ENCODE data around the gene DIDO1. TPM values are rescaled to one million over a fixed set of nuclear protein-coding genes. Genes with fewer than 3 reads are reported as not detected.

DIDO1 gene
- total RNA-seq, 1 donor from 2014 or later = 89.1 TPM

DNA sequence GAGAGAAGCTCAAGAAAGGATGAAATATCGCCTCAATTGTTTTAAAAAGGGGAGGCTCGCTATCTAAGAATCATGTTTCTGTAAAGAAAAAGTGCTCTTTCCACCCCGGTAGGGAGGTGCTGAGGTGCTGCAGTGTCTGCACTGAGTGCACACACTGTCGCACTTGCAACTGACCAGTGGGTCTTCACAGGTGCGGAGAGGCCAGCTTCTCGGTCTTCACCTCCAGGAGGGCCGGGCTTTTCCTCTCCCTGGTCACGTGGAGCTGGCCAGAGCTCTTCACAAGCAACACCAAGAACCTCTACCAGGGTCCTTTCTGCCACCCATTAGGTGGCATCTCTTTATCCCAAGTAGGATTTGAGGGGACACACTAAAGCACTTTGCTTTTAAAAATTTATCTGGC is 36.9 kb downstream of the DIDO1 start:
- ChIA-PET POLR2A (interaction anchor here (0.6 kb wide), 1 partner anchor 18 kb away, joined by 5 read pairs; no protein-coding TSS in a partner anchor), CTCF (no interaction called here)
- H3K9me3 Mint-ChIP-seq = no peaks in the 10 kb centered on the region
- no peaks in the 10 kb centered on the region for H3K4me1 Mint-ChIP-seq
- no peak overlapping the region for H3K27ac Mint-ChIP-seq
- TF ChIP-seq, protein P1, sequence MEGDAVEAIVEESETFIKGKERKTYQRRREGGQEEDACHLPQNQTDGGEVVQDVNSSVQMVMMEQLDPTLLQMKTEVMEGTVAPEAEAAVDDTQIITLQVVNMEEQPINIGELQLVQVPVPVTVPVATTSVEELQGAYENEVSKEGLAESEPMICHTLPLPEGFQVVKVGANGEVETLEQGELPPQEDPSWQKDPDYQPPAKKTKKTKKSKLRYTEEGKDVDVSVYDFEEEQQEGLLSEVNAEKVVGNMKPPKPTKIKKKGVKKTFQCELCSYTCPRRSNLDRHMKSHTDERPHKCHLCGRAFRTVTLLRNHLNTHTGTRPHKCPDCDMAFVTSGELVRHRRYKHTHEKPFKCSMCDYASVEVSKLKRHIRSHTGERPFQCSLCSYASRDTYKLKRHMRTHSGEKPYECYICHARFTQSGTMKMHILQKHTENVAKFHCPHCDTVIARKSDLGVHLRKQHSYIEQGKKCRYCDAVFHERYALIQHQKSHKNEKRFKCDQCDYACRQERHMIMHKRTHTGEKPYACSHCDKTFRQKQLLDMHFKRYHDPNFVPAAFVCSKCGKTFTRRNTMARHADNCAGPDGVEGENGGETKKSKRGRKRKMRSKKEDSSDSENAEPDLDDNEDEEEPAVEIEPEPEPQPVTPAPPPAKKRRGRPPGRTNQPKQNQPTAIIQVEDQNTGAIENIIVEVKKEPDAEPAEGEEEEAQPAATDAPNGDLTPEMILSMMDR (IDR thresholded peaks at IDR 0.05) = no peak
- ATAC-seq (ENCODE audit: low read depth) (no peak), DNase-seq (no peak)
- H3K4me3 Mint-ChIP-seq = no peak overlapping the region
- H3K36me3 Mint-ChIP-seq (ENCODE audit: low read depth) = peaks cover 81% of the 10 kb centered on the region
- no peaks in the 10 kb centered on the region for H3K27me3 Mint-ChIP-seq
- intact Hi-C loops (cut with micrococcal nuclease) = no loop called here

DNA sequence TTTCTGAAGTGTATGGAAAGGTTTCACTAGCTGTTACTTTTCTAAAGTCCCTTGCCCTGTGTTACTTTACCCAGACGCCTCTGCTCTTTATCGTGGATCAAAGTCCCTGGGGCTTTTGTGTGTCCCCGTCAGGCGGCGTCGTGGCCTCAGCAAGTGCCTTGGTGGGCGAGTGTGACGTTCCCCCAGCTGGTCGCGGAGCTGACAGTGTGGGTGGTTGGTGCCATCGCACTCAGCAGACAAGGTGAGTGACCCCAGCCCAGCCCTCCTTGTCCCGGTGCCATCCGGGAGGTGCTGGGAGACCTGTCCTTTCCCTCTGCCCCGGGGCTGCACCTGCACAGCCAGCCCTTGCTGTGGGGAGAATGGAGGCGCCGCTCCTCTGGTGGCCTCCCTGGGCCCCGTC is 37.4 kb downstream of the DIDO1 start:
- no peaks in the 10 kb centered on the region for H3K27me3 Mint-ChIP-seq
- DNase-seq (no peak), ATAC-seq (ENCODE audit: low read depth) (no peak)
- TF ChIP-seq, protein P1 (IDR thresholded peaks at IDR 0.05) = no peak
- H3K4me3 Mint-ChIP-seq = no peak overlapping the region
- H3K27ac Mint-ChIP-seq = no peak overlapping the region
- no peaks in the 10 kb centered on the region for H3K9me3 Mint-ChIP-seq
- peaks cover 76% of the 10 kb centered on the region for H3K36me3 Mint-ChIP-seq (ENCODE audit: low read depth)
- POLR2A ChIA-PET = no interaction called here
- CTCF ChIA-PET = no interaction called here
- intact Hi-C loops (cut with micrococcal nuclease) = no loop called here
- H3K4me1 Mint-ChIP-seq = no peaks in the 10 kb centered on the region

DNA sequence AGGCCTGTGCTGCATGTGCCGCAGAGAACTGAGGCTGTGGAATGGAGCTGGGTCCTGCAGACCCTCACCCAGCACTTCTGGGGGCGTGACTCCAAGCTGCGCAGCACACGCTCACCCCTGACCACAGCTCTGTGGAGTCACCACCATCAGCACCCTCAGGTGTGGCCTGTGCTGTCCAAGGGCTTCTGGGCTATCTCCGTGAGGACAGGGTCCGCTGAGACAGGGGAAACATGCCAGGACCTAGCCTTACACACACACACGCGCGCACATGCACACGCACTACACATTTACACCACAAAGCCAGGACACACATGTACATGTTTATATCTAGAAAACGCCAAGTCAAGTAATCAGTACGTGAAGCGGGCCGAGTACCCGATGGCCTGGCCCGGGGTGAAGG is 37.9 kb downstream of the DIDO1 start:
- peaks cover 71% of the 10 kb centered on the region for H3K36me3 Mint-ChIP-seq (ENCODE audit: low read depth)

DNA sequence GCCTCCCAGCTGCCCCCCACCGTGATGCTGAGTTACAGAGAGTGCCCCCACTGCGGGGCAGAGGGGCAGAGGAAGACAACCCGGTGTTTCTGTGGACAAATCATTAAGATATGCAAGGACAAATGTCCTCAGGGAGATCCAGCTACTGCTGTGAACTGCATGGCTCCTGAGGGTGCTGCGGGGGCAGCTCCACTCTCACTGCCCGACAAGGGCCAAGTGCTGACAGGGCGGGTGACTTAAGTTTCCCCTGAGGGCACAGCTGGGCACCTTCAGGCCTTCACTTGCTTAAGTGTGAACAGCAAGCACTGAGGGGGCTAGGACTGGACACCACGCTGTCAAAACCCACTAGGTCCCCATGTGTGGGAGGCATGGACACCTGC is 38.5 kb downstream of the DIDO1 start:
- Mint-ChIP-seq H3K27ac (no peak overlapping the region), H3K4me3 (no peak overlapping the region), H3K36me3 (ENCODE audit: low read depth) (peaks cover 65% of the 10 kb centered on the region), H3K4me1 (no peaks in the 10 kb centered on the region), H3K9me3 (no peaks in the 10 kb centered on the region), H3K27me3 (no peaks in the 10 kb centered on the region)
- ChIA-PET POLR2A (no interaction called here), CTCF (interaction anchor here (1.0 kb wide), 1 partner anchor 10 kb away, joined by 3 read pairs; no protein-coding TSS in a partner anchor)
- ATAC-seq (ENCODE audit: low read depth) (no peak), DNase-seq (no peak)
- TF ChIP-seq, protein P1 (IDR thresholded peaks at IDR 0.05) = no peak
- intact Hi-C loops (cut with micrococcal nuclease) = no loop called here

More for the DNA sequence above, 37.9 kb downstream of the DIDO1 start:
- TF ChIP-seq, protein P1 (IDR thresholded peaks at IDR 0.05) = no peak
- ChIA-PET CTCF (no interaction called here), POLR2A (no interaction called here)
- no peaks in the 10 kb centered on the region for H3K27me3 Mint-ChIP-seq
- no peak overlapping the region for H3K4me3 Mint-ChIP-seq
- no peak overlapping the region for H3K27ac Mint-ChIP-seq
- no peaks in the 10 kb centered on the region for H3K9me3 Mint-ChIP-seq
- intact Hi-C loops (cut with micrococcal nuclease) = no loop called here
- H3K4me1 Mint-ChIP-seq = no peaks in the 10 kb centered on the region
- ATAC-seq (ENCODE audit: low read depth) (no peak), DNase-seq (no peak)

DNA sequence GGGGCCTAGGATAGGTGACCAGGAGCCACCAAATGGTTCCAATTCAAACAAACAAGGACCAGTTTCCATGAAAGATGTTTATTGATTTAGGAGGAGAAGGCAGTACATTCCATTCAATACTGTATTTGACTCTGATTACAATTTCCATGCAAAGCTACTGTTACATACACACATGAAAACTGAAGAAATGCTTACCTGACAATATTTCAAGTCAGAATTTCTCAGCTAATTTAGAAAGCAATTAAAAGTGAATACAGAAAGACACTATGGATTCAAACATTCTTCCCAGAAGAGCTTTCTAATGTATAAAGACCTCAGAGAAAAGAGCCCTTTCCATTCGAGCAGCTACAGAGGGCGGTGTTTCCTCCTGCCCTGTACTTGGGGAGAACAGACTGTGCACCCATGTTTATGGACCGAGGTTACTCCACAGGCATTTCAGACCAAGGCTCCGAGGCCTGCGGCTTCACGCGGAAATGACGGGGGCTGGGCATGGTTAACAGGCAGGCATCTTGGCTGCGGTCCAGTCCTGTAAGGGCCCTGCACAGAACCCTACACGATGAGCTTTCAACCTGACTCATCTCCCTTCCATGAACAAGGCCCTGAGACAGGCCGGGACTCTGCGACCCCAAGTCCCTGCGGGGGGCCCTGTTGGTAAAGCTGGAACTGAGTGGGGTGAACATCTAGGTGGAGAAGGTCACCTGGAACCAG is 39.0 kb downstream of the DIDO1 start:
- TF ChIP-seq, protein P1 (IDR thresholded peaks at IDR 0.05) = no peak
- H3K36me3 Mint-ChIP-seq (ENCODE audit: low read depth) = peaks cover 60% of the 10 kb centered on the region
- no peaks in the 10 kb centered on the region for H3K4me1 Mint-ChIP-seq
- no peak overlapping the region for H3K27ac Mint-ChIP-seq
- intact Hi-C loops (cut with micrococcal nuclease) = no loop called here
- ChIA-PET CTCF (interaction anchor here (0.8 to 1.0 kb wide), 2 partner anchors 11 to 13 kb away, joined by 3 to 4 read pairs; no protein-coding TSS in a partner anchor), POLR2A (no interaction called here)
- H3K4me3 Mint-ChIP-seq = no peak overlapping the region
- ATAC-seq (ENCODE audit: low read depth) = no peak
- H3K27me3 Mint-ChIP-seq = no peaks in the 10 kb centered on the region
- no peaks in the 10 kb centered on the region for H3K9me3 Mint-ChIP-seq
- DNase-seq = no peak

All from activated B cell treated with CpG ODN at 0.5 μM for 24 hours (primary cell).